Measurements from ENCODE around the gene ANXA6.

DNA sequence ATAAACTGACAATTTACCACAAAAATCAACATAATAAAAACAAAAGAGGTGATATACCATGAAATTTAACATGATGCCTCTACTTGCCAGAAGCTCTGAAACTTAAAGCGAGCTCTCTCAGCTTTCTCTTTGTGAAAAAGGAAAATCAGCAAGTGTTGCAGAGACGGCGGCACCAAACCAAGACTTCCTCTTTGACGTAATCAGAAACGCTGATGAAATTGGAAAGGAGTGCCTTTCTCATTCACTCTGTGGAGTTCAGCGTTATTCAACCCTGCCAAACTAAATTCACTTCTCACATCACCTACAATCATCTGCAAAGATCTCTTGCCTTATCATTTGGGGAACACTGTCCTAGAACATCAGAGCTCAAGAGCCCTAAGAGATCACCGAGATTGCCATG lies 32.2 kb downstream of the ANXA6 start:
- TF ChIP-seq POLR2A (IDR thresholded peaks at IDR 0.05) (no peak), POLR2AphosphoS5 (IDR thresholded peaks at IDR 0.05) (peak in 1 of 3 donors; percentile 73)
- TF ChIP-seq, protein P1, sequence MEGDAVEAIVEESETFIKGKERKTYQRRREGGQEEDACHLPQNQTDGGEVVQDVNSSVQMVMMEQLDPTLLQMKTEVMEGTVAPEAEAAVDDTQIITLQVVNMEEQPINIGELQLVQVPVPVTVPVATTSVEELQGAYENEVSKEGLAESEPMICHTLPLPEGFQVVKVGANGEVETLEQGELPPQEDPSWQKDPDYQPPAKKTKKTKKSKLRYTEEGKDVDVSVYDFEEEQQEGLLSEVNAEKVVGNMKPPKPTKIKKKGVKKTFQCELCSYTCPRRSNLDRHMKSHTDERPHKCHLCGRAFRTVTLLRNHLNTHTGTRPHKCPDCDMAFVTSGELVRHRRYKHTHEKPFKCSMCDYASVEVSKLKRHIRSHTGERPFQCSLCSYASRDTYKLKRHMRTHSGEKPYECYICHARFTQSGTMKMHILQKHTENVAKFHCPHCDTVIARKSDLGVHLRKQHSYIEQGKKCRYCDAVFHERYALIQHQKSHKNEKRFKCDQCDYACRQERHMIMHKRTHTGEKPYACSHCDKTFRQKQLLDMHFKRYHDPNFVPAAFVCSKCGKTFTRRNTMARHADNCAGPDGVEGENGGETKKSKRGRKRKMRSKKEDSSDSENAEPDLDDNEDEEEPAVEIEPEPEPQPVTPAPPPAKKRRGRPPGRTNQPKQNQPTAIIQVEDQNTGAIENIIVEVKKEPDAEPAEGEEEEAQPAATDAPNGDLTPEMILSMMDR (IDR thresholded peaks at IDR 0.05 in 8 of 11, conservative IDR thresholded peaks at IDR 0.05 in 3 of 11): no peak
